Measurements from ENCODE around the gene MYL5.

Gene MYL5

DNA sequence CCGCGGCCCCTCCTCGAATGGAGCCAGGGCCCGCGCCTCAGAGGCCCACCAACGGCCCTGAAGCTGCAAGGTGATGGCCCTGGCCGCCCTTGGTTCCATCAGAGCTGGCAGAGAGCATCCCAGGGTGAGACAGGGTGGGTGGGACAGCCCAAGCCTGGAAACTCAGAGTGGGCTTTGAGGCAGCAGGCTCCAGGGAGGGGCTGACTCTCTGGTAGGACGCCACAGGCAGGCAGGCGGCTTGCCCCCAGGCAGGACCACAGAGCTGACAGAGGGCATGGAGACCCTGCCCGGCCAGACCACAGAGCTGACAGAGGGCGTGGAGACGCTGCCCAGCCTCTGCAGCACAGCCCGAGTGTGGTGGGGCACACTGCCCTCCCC lies 4.8 kb downstream of the MYL5 start:
- H3K4me3 ChIP-seq (ENCODE audit: insufficient read depth, low read length, poor library complexity, severe bottlenecking): no peak overlapping the region
- no peaks in the 10 kb centered on the region for H3K36me3 ChIP-seq (ENCODE audit: low read length)
- no peaks in the 10 kb centered on the region for H3K9me3 ChIP-seq (ENCODE audit: insufficient read depth, low read length)
- no peak overlapping the region for H2AFZ ChIP-seq (ENCODE audit: low read depth, low read length, severe bottlenecking)
- H3K9ac ChIP-seq (ENCODE audit: low read length): peak overlapping the region; percentile 89; the same call in 1 of the 2 replicates
- H3K9me2 ChIP-seq (replicated peaks; ENCODE audit: insufficient read depth, low read length): no peaks in the 10 kb centered on the region
- TF ChIP-seq EZH2phosphoT487 (conservative IDR thresholded peaks at IDR 0.05; ENCODE audit: low read length): no peak
- TF ChIP-seq, protein P1, sequence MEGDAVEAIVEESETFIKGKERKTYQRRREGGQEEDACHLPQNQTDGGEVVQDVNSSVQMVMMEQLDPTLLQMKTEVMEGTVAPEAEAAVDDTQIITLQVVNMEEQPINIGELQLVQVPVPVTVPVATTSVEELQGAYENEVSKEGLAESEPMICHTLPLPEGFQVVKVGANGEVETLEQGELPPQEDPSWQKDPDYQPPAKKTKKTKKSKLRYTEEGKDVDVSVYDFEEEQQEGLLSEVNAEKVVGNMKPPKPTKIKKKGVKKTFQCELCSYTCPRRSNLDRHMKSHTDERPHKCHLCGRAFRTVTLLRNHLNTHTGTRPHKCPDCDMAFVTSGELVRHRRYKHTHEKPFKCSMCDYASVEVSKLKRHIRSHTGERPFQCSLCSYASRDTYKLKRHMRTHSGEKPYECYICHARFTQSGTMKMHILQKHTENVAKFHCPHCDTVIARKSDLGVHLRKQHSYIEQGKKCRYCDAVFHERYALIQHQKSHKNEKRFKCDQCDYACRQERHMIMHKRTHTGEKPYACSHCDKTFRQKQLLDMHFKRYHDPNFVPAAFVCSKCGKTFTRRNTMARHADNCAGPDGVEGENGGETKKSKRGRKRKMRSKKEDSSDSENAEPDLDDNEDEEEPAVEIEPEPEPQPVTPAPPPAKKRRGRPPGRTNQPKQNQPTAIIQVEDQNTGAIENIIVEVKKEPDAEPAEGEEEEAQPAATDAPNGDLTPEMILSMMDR (IDR thresholded peaks at IDR 0.05; ENCODE audit: insufficient read depth, low read length, poor library complexity, severe bottlenecking): no peak
- H3K27ac ChIP-seq (ENCODE audit: low read depth, low read length): no peak overlapping the region
- H3K79me2 ChIP-seq (ENCODE audit: insufficient read depth, low read length): no peaks in the 10 kb centered on the region
- H3F3A ChIP-seq (ENCODE audit: insufficient read depth): peaks cover 32% of the 10 kb centered on the region
- peak overlapping the region; percentile 69 for H3K4me2 ChIP-seq (ENCODE audit: low read depth, low read length, poor library complexity, severe bottlenecking)
- no peaks in the 10 kb centered on the region for H4K20me1 ChIP-seq (ENCODE audit: low read depth, low read length)
- no peaks in the 10 kb centered on the region for H3K27me3 ChIP-seq (ENCODE audit: low read length)

DNA sequence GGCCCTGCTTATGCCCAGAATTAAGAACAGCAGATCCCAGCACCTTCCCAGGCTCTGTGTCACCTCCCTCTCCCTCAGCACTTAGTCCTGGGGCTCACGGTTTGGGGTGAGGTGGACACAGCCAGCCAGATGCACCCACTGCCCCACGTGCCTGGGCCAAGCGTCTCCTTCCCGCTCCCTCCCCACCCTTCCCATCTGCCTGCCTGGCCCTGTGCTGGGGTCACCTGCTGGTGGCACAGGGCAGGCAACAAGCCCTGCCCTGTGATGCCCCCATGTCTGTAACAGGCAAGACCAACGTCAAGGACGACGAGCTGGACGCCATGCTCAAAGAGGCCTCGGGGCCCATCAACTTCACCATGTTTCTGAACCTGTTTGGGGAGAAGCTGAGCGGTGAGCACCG lies 5.3 kb downstream of the MYL5 start:
- Histone ChIP-seq H2AFZ (ENCODE audit: low read depth, low read length, severe bottlenecking) (no peak overlapping the region), H3K27ac (ENCODE audit: low read depth, low read length) (no peak overlapping the region), H3K9me3 (ENCODE audit: insufficient read depth, low read length) (no peaks in the 10 kb centered on the region), H3K27me3 (ENCODE audit: low read length) (no peaks in the 10 kb centered on the region), H3K79me2 (ENCODE audit: insufficient read depth, low read length) (no peaks in the 10 kb centered on the region), H4K20me1 (ENCODE audit: low read depth, low read length) (no peaks in the 10 kb centered on the region), H3K9me2 (replicated peaks; ENCODE audit: insufficient read depth, low read length) (no peaks in the 10 kb centered on the region), H3K36me3 (ENCODE audit: low read length) (no peaks in the 10 kb centered on the region), H3K4me2 (ENCODE audit: low read depth, low read length, poor library complexity, severe bottlenecking) (no peak overlapping the region), H3K4me3 (ENCODE audit: insufficient read depth, low read length, poor library complexity, severe bottlenecking) (no peak overlapping the region), H3F3A (ENCODE audit: insufficient read depth) (peaks cover 32% of the 10 kb centered on the region), H3K9ac (ENCODE audit: low read length) (no peak overlapping the region)
- TF ChIP-seq, protein P1 (IDR thresholded peaks at IDR 0.05; ENCODE audit: insufficient read depth, low read length, poor library complexity, severe bottlenecking): no peak
- no peak for TF ChIP-seq EZH2phosphoT487 (conservative IDR thresholded peaks at IDR 0.05; ENCODE audit: low read length)

DNA sequence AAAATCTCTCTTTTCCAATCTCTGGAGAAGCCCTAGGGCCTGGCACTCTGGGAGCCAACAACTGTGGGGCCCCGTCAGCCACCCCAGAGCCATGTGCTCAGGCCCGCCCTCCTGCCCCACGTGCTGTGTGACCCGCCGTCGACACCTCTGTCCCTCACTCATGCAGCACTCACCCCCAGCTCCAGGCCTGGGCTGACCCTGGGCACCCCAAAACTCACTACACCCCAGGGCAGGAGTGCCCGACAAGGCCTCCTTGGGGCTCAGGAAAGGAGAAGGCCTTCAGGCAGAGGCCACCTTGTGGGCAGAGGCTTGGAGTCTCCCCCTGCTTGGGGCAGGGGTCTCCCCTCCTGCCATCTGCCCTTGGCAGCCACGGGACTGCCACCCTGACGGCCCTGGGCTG lies 5.7 kb downstream of the MYL5 start:
- Histone ChIP-seq H3K79me2 (ENCODE audit: insufficient read depth, low read length) (no peaks in the 10 kb centered on the region), H3K36me3 (ENCODE audit: low read length) (no peaks in the 10 kb centered on the region), H2AFZ (ENCODE audit: low read depth, low read length, severe bottlenecking) (no peak overlapping the region), H3K4me3 (ENCODE audit: insufficient read depth, low read length, poor library complexity, severe bottlenecking) (no peak overlapping the region), H3K9ac (ENCODE audit: low read length) (no peak overlapping the region), H3F3A (ENCODE audit: insufficient read depth) (peaks cover 31% of the 10 kb centered on the region), H3K9me3 (ENCODE audit: insufficient read depth, low read length) (no peaks in the 10 kb centered on the region), H4K20me1 (ENCODE audit: low read depth, low read length) (no peaks in the 10 kb centered on the region), H3K27ac (ENCODE audit: low read depth, low read length) (no peak overlapping the region), H3K4me2 (ENCODE audit: low read depth, low read length, poor library complexity, severe bottlenecking) (no peak overlapping the region), H3K27me3 (ENCODE audit: low read length) (no peaks in the 10 kb centered on the region), H3K9me2 (replicated peaks; ENCODE audit: insufficient read depth, low read length) (no peaks in the 10 kb centered on the region)
- TF ChIP-seq EZH2phosphoT487 (conservative IDR thresholded peaks at IDR 0.05; ENCODE audit: low read length): no peak
- TF ChIP-seq, protein P1 (IDR thresholded peaks at IDR 0.05; ENCODE audit: insufficient read depth, low read length, poor library complexity, severe bottlenecking): no peak
